Skeletal muscle tissue (tissue), 5 donors: Measurements from ENCODE around the gene SLAIN1. TPM values are rescaled to one million over a fixed set of nuclear protein-coding genes. Genes with fewer than 3 reads are reported as not detected.

Source experiments
- H3K27ac ChIP-seq: one replicate; pipeline ENCODE4 v1.7.0; 2013; ENCODE audit warnings: mild to moderate bottlenecking, low read depth, low read length, inconsistent platforms
- H3K27me3 ChIP-seq, 3 donors: one replicate each; pipeline ENCODE4 v1.7.0; 2013; ENCODE audit warnings: low read length in 3 of 3; ENCODE audit not compliant: control insufficient read depth in 3 of 3, insufficient read depth in 3 of 3
- H3K36me3 ChIP-seq, 3 donors: one replicate each; pipeline ENCODE4 v1.7.0; 2013; ENCODE audit warnings: low read length in 3 of 3; ENCODE audit not compliant: control insufficient read depth in 3 of 3, insufficient read depth in 3 of 3
- H3K4me1 ChIP-seq, 3 donors: one replicate each; pipeline ENCODE4 v1.7.0; 2013; ENCODE audit warnings: low read length in 3 of 3, mild to moderate bottlenecking in 3 of 3; ENCODE audit not compliant: control insufficient read depth in 3 of 3, insufficient read depth in 3 of 3
- H3K4me3 ChIP-seq, 3 donors: one replicate each; pipeline ENCODE4 v1.7.0; 2013; ENCODE audit warnings: low read length in 3 of 3
- H3K9ac ChIP-seq, 3 donors: one replicate each; pipeline ENCODE4 v1.7.0; 2013; ENCODE audit warnings: low read length in 3 of 3, mild to moderate bottlenecking in 3 of 3, moderate library complexity in 2 of 3, low read depth in 1 of 3
- H3K9me3 ChIP-seq, 3 donors: one replicate each; pipeline ENCODE4 v1.7.0; 2013; ENCODE audit warnings: low read length in 3 of 3; ENCODE audit not compliant: control insufficient read depth in 3 of 3
- small RNA-seq: library from RNA; depleted of rRNA; stranded (forward); fragments of <200 nt; gene quantifications from one replicate; pipeline ENCODE3, GENCODE V24; 2014
- total RNA-seq: library from RNA; depleted of rRNA; stranded (reverse); fragments of >200 nt; gene quantifications from one replicate; pipeline ENCODE4 v1.2.3, GENCODE V29; 2014
- donor health status: Osteomylitis.

SLAIN1 gene
- total RNA-seq, 1 donor from 2014 or later: 8.4 TPM

GRCh38 chr13:77811981-77812380, 114.5 kb downstream of the SLAIN1 start:
- H3K9me3 ChIP-seq: no peaks in the 10 kb centered on the region
- H3K27ac ChIP-seq: no peak overlapping the region
- H3K4me1 ChIP-seq: no peaks in the 10 kb centered on the region
- no peak overlapping the region for H3K4me3 ChIP-seq
- no peaks in the 10 kb centered on the region for H3K36me3 ChIP-seq
- H3K9ac ChIP-seq: no peak overlapping the region
- peaks cover 0 to 2% (median 0%) of the 10 kb centered on the region in 3 donors for H3K27me3 ChIP-seq

Small RNA genes within 50 kb of the gene (small RNA-seq; reads per million reads assigned to genes)
- gene MIR3665: not detected
- not detected for gene SPTLC1P5

Other genes starting within 250 kb of the SLAIN1 start
- not detected for gene SCEL, start 162.0 kb upstream of the SLAIN1 start, total RNA-seq
- 13.0 TPM for gene EDNRB, start 221.1 kb downstream of the SLAIN1 start, total RNA-seq